ENCODE measurements around the gene TMEM168.
"Not testable (repeated sequence)": the region's sequence is repeated elsewhere in the genome, so short reads cannot be mapped to it uniquely, and the experiment has no call there.

TMEM168 gene

GRCh38 chr7:112781110-112781509 is 9.1 kb downstream of the TMEM168 start:
- no peak for DNase-seq

GRCh38 chr7:112779667-112780066 is 10.5 kb downstream of the TMEM168 start:
- no peak for DNase-seq

DNA sequence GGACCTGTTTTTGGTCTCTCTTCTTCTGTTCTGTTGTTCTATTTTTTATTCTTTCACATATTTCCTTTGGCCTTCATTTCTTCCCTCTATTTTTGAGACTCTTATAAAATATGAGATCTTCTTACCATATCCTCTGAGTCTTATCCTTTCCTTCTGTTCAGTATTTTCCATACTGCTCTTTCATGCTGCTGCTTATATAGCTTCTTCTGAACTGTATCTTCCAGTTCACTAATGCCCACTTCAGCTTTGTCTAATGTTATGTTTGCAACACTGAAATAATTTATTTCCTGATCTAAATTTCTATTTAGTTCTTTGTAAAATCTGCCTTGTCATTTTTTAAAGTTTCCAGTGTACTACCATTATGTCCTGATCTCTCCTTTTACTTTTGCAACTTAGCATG is 12.8 kb downstream of the TMEM168 start:
- DNase-seq, result no peak

DNA sequence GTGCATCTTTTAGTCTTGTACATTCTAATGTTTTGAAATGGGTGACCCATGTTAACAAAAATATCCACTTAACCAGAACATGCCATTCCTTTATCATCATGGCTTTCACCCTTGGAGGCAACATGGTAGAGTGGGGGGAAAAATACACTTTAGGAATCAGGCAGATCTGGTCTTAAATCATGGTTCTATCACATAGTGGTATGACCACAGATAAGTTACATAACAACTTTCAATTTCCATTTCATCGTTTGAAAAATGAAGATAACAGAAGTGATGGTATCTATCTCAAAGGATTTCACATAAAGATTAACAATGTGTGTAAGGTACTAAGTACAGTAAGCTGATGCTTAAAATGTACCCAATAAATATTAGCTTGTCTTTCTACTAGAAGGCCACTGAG is 19.0 kb downstream of the TMEM168 start:
- no peak for DNase-seq

GRCh38 chr7:112770051-112770450 is 20.1 kb downstream of the TMEM168 start:
- no peak for DNase-seq

DNA sequence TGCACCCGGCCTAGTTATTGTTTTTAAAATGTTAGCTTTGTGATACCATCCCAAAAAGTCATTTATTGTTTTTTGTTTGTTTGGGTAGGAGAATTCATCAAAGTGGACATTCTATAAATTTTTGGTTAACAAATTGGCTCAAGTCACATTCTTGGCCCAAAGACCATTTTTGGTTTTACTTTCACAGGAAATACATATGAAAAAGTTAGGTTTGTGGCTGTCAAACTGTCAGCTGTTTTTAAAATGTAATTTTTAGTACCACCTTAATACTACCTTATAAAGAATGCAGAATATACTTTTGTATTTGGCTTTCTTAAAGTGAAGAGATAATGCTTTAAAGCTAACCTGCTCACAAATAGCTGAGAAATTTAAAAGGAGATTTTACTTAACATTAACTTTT is 25.1 kb downstream of the TMEM168 start:
- DNase-seq, result no peak

DNA sequence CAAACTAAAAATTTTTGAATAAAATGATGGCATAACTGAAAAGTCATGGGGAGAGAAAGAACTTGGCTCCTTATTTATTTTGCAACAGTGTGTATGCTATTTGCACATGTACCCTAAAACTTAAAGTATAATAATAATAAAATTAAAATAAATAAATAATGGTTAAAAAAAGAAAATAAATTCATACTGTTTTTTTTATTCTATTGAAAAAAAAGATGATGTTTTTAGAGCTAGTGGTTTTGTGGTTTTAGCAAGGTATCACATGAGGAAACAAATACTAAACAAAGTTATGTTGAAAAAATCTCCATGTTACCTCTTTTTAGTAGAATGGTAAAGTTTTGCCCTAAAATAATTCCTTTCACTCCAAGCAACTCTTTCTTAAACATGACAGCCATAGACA is 26.2 kb downstream of the TMEM168 start:
- DNase-seq, result no peak

DNA sequence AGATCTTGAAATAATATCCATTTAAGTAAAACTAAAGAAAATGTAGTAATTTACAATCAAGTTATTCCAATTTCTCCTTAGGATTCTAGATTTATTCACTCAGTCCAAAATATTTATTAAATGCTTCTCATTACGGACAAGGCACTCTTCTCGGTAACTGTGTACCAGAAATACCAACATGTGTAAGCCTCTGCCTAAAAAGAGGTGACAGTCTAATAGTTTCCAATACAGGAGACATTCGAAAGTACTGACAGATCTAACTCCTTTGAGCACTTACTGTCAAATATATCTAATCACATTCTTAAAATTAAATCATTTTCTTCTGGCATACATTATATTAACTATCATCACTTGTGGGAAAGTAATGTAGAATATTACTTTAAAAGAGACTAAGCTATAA is 26.9 kb downstream of the TMEM168 start:
- no peak for DNase-seq

GRCh38 chr7:112759905-112760304 is 30.3 kb downstream of the TMEM168 start:
- DNase-seq, result no peak

DNA sequence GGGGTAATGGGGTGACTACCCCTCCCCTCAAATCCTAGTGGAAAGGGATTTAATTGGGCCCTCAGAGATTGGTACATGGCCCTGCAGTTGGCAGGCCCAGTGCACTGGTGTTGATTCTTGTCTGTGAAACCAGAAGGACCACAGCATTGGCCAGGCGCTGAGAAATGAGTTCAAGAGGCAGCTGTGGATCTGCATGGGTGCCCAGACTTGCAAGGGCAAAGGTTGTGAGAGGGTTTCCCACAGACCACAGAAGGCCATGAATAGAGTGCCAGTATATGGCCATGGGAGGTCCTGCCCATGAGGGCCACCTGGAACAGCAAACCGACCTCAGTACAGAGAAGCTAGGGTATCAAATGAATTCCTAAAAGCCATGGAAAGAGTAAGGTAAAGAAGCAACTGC is 32.9 kb downstream of the TMEM168 start:
- no peak for DNase-seq

DNA sequence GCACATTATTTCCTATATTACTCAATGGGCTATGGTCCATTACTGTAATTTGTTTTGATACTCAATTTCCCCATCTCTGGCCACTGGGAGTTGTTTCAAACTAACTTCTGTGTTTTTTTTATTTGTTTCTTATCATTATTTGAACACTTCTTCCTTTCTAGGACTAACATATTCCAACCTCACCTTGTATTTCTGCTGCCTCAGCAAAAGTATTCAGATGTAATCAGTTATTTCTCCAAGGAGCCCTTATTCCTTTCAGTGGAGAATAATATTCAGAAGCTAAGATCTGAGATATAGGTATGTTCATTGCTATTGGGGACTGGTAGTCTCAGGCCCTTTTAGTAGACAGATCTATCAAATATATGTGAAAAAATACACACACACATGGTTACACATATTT is 36.9 kb downstream of the TMEM168 start:
- no peak for DNase-seq

DNA sequence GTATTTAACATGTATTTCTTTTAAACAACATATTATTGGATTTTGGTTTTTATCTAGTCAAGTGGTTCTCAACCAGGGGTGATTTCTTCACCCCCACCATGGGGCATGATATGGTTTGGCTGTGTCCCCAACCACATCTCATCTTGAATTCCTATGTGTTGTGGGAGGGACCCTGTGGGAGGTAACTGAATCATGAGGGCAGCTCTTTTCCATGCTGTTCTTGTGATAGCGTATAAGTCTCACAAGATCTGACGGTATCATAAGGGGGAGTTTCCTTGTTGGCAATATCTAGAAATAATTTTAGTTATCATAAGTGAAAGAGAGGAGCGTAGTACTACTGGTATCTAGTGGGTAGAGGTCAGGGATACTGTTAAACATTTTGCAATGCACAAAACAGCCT is 37.6 kb downstream of the TMEM168 start:
- no peak for DNase-seq

DNA sequence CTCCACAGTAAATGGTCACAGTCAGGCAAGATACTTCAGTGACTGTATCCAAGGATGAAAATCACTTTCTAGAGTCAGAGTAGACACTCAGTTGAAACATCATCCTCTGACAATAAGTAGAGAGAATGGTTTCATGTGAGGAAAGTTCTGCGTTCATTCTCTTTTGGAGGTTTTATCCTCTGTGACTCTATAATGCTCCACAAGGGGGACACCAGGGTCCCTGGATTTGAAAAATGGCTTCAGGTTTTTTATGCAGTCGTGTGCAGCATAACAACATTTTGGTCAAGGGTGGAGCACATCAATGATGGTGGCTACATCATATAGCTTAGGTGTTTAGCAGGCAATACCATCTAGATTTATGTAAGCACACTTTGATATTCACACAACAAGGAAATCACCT is 40.4 kb downstream of the TMEM168 start:
- no peak for DNase-seq

DNA sequence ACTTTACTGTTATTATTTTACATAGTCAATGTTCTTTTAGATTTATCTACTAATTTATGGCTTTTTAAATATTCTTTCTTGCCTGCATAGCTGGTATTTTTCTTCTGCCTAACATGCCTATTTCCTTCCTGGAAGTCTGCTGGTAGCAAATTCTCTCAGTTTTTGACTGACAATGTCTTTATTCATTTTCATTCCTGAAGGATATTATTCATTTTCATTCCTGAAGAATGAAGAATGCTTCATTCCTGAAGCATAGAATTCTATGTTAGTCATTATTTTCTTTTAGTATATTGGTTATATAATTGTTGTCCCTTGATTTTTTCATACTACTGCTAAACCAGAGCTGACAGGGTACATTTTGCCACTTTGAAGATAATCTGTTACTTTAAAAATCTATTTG is 41.8 kb downstream of the TMEM168 start:
- no peak for DNase-seq

DNA sequence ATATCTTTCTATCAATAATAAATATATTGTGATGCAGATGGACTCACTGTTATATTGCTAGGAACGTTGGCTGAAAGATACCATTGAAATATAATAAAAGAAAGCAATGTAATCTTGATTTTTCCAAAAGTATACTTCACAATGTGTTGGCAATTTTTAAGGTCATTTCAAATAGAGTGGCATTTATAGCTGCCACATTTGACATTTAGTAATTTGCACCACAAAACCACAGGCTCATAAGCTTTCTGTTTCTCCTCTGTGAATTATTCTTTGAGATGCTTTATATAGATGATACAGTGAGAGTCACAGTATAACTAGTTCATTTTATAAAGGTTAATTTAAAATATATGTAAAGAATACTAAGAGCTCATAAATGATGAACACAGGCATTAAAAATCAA is 44.6 kb downstream of the TMEM168 start:
- no peak for DNase-seq

DNA sequence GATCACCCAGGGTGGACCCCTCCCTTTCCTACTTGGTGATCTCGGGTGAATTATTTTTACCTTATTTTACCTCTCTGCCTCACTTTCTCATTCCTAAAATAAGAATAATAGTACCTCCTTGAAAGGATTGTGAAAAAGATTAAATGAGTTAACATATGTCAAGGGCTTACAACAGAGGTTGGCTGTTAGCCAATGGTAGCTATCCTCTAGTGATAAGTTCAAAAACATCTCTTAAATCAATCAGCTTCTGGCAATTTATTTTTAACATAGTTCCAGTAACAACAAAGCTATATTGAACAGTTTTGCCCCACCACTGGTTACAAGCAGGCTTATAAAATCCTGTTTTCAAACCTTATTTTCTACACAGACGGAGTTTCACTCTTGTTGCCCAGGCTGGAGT is 45.4 kb downstream of the TMEM168 start:
- DNase-seq, result no peak

- no peak for DNase-seq
Measured at GRCh38 chr7:112743811-112744210, 46.4 kb downstream of the TMEM168 start.

GRCh38 chr7:112740667-112741066 is 49.5 kb downstream of the TMEM168 start:
- no peak for DNase-seq

GRCh38 chr7:112739436-112740180 is 50.6 kb downstream of the TMEM168 start:
- DNase-seq, result no peak

DNA sequence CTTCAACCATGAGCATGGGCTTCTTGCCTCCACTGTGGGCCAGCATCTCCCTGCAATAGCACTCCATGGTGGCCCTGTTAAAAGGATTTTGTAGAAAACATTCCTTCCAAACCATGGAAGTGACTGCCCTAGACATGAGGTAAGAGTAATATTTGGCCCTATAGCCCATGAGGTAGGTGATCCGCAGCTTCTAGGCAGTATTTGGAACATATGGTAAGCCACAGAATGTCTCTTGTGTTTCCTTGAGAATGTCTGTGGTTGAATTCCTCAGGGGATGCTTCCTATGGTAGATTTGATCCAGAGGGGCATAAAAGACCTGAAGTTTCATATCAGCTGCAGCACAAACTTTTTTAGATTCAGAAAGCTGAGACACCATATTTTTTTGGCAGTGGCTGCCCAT is 54.9 kb downstream of the TMEM168 start:
- DNase-seq, result no peak

- DNase-seq, result not testable (repeated sequence)
Measured at GRCh38 chr7:112731324-112731723, 58.9 kb downstream of the TMEM168 start.

DNA sequence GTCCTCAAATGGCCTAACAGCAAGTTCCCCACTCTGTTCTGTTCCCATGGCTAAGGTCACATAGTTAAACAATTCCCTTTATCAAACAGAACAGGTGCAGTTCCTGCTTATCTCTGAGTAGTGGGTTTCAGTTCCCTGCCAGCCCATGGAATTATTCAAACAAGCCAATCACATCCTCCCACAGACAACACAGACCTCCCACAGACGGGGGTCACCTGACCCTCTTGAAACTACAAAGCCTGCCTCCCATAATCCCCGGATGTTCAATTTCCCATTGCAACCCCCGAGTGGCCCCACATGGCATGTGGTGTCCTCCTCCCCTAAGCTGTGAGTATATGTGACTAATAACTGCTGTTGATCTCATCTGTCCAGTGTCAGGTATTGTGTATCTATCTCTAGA is 64.1 kb downstream of the TMEM168 start:
- no peak for DNase-seq

DNA sequence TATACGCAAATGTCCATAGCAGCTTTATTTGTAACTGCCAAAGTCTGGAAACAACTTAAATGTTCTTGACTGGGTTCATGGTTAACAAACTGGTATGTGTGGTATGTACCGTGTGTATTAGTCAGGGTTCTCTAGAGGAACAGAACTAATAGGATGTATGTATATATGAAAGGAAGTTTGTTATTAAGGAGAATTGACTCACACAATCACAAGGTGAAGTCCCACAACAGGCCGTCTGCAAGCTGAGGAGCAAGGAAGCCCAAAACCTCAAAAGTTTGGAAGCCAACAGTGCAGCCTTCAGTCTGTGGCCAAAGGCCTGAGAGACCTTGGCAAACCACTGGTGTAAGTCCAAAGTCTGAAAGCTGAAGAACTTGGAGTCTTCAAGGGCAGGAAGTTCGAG is 66.8 kb downstream of the TMEM168 start:
- no peak for DNase-seq

GRCh38 chr7:112721366-112721765 is 68.8 kb downstream of the TMEM168 start:
- no peak for DNase-seq

DNA sequence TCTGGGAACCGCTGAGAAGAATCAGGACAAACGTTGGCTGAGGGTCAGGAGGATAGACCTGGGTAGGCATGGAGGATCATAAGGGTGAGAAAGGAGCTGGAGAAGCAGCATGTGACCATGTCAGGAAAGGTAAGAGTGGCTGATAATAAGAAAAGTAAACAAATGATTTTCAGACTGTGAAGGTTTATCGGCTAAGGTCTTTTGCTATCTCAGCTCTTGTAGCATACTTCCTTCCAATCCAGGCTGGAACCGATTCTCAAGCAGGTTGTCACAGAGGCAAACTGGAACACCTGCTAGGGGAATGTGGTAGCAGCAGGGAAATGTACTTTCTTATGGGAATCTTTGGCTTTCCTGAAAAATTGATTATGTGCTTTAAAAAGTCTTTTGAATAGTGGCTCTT is 74.7 kb downstream of the TMEM168 start:
- no peak for DNase-seq

Data from inflammatory macrophage (primary cell).